OCI-LY1 (cell line): Measurements from ENCODE around the gene ARHGAP6.

Experiments used
- CTCF ChIP-seq: fragments of 200-600 bp; sonication (generic), shearing (Covaris generic); IDR thresholded peaks from 2 replicates; pipeline ENCODE4 v1.5.1; 2017; ENCODE audit warnings: mild to moderate bottlenecking, antibody characterized with exemption, low read length, moderate library complexity, mixed read lengths
- EZH2 ChIP-seq: fragments of 200-600 bp; sonication (generic), shearing (Covaris generic); IDR thresholded peaks from 2 replicates; pipeline ENCODE4 v1.8.0; 2017; ENCODE audit warnings: borderline replicate concordance, mixed run types, mild to moderate bottlenecking, antibody characterized with exemption, low read length, moderate library complexity, mixed read lengths

GRCh38 chrX:11398785-11399184 lies 266.9 kb downstream of the ARHGAP6 start:
- TF ChIP-seq CTCF, result no peak
- TF ChIP-seq EZH2, result no peak
